Fibroblast of lung (primary cell): ENCODE results near the gene KLK15. TPM values are rescaled to one million over a fixed set of nuclear protein-coding genes. Genes with fewer than 3 reads are reported as not detected.

ENCODE experiments used
- DNase-seq, 2 donors: peaks; one replicate each; pipeline versions ENCODE4 v3.0.0 to v3.0.0-alpha.2; 2010; ENCODE audit warnings: low read depth in 2 of 2
- H2AFZ ChIP-seq: 2 replicates; pipeline ENCODE4 v1.5.1; 2012; ENCODE audit warnings: low read length, control low read depth, inconsistent platforms
- H3K27ac ChIP-seq: 2 replicates; pipeline ENCODE4 v1.5.1; 2011; ENCODE audit warnings: low read length, control low read depth; ENCODE audit not compliant: insufficient read depth
- H3K27me3 ChIP-seq: 2 replicates; pipeline ENCODE4 v1.5.1; 2011; ENCODE audit warnings: mild to moderate bottlenecking, low read length; ENCODE audit not compliant: control insufficient read depth, insufficient read depth
- H3K36me3 ChIP-seq: 2 replicates; pipeline ENCODE4 v1.5.1; 2011; ENCODE audit warnings: low read length; ENCODE audit not compliant: control insufficient read depth, insufficient read depth
- H3K4me1 ChIP-seq: 2 replicates; pipeline ENCODE4 v1.5.1; 2011; ENCODE audit warnings: low read length; ENCODE audit not compliant: control insufficient read depth, insufficient read depth; ENCODE audit errors: extremely low read depth
- H3K4me2 ChIP-seq: 2 replicates; pipeline ENCODE4 v1.5.1; 2011; ENCODE audit warnings: low read length, control low read depth; ENCODE audit not compliant: insufficient read depth; ENCODE audit errors: extremely low read depth
- H3K4me3 ChIP-seq, 4 experiments: fragments of 200-600 bp in 1 of 4; sonication (generic) in 1 of 4; replicated peaks in 1 of 4; 2 replicates each; pipeline ENCODE4 v1.5.1; 2011 to 2016; ENCODE audit warnings: low read length in 4 of 4, low read depth in 3 of 4, mild to moderate bottlenecking in 3 of 4, control low read depth in 2 of 4, inconsistent platforms in 1 of 4, mixed read lengths in 1 of 4; ENCODE audit not compliant: insufficient read depth in 1 of 4; ENCODE audit errors: control extremely low read depth in 1 of 4
- H3K79me2 ChIP-seq: 2 replicates; pipeline ENCODE4 v1.5.1; 2012; ENCODE audit warnings: mild to moderate bottlenecking, low read length, inconsistent platforms; ENCODE audit not compliant: control insufficient read depth, insufficient read depth
- H3K9ac ChIP-seq: 2 replicates; pipeline ENCODE4 v1.5.1; 2011; ENCODE audit warnings: mild to moderate bottlenecking, low read length, control low read depth; ENCODE audit not compliant: insufficient read depth
- H3K9me3 ChIP-seq: 2 replicates; pipeline ENCODE4 v1.5.1; 2012; ENCODE audit warnings: low read depth, low read length; ENCODE audit not compliant: control insufficient read depth, insufficient read depth
- H4K20me1 ChIP-seq: 2 replicates; pipeline ENCODE4 v1.5.1; 2011; ENCODE audit warnings: low read length; ENCODE audit not compliant: control insufficient read depth, insufficient read depth; ENCODE audit errors: extremely low read depth
- CTCF ChIP-seq, 2 donors: IDR thresholded peaks in 1 of 2; conservative IDR thresholded peaks in 1 of 2; 1 replicate in 1 of 2; 2 replicates in 1 of 2; pipeline ENCODE4 v1.5.1; 2011 to 2012; ENCODE audit warnings: low read length in 2 of 2, control low read depth in 1 of 2, inconsistent platforms in 1 of 2, low read depth in 1 of 2, mild to moderate bottlenecking in 1 of 2
- EZH2 ChIP-seq: IDR thresholded peaks from 2 replicates; pipeline ENCODE4 v1.5.1; 2012; ENCODE audit warnings: low read length, control low read depth, mild to moderate bottlenecking; ENCODE audit errors: missing control alignments
- polyA plus RNA-seq, 2 donors: library from polyadenylated mRNA; depleted of rRNA in 1 of 2; stranded (reverse) in 1 of 2; unstranded in 1 of 2; fragments of >200 nt; gene quantifications; 2 replicates each; pipeline ENCODE4 v1.2.1, GENCODE V29; 2011 to 2012; ENCODE audit warnings: missing spikeins in 1 of 2
- total RNA-seq: library from RNA; depleted of rRNA; stranded (reverse); fragments of >200 nt; gene quantifications from 2 replicates; pipeline ENCODE4 v1.2.1, GENCODE V29; 2014

The KLK15 gene
- total and polyA plus RNA-seq, 2 donors (not counting 1 experiment from before 2014, with no cell fraction given), result not detected

GRCh38 chr19:50870417-50871089, 37.2 kb upstream of the KLK15 start:
- no peaks in the 10 kb centered on the region for H4K20me1 ChIP-seq
- H3K79me2 ChIP-seq, result no peaks in the 10 kb centered on the region
- H3K27ac ChIP-seq, result no peak overlapping the region
- no peaks in the 10 kb centered on the region for H3K27me3 ChIP-seq
- H3K4me3 ChIP-seq, result no peak overlapping the region
- no peaks in the 10 kb centered on the region for H3K9me3 ChIP-seq
- no peak overlapping the region for H3K9ac ChIP-seq
- no peak for TF ChIP-seq EZH2
- TF ChIP-seq CTCF (conservative IDR thresholded peaks at IDR 0.05 in 1 of 2, IDR thresholded peaks at IDR 0.05 in 1 of 2; ENCODE audit: low read depth in 1 of 2, low read length in 2 of 2), result no peak
- H3K4me1 ChIP-seq, result no peaks in the 10 kb centered on the region
- H2AFZ ChIP-seq, result no peak overlapping the region
- no peaks in the 10 kb centered on the region for H3K36me3 ChIP-seq
- no peak for DNase-seq
- H3K4me2 ChIP-seq, result no peak overlapping the region

- Histone ChIP-seq H3K27ac (no peak overlapping the region), H2AFZ (no peak overlapping the region), H3K9ac (no peak overlapping the region), H3K36me3 (no peaks in the 10 kb centered on the region), H3K4me1 (no peaks in the 10 kb centered on the region), H3K27me3 (no peaks in the 10 kb centered on the region), H3K4me2 (no peak overlapping the region), H3K9me3 (no peaks in the 10 kb centered on the region), H3K4me3 (no peak overlapping the region), H4K20me1 (no peaks in the 10 kb centered on the region), H3K79me2 (no peaks in the 10 kb centered on the region)
- TF ChIP-seq CTCF (conservative IDR thresholded peaks at IDR 0.05 in 1 of 2, IDR thresholded peaks at IDR 0.05 in 1 of 2; ENCODE audit: low read depth in 1 of 2, low read length in 2 of 2) (no peak), EZH2 (no peak)
- no peak for DNase-seq
Observed at GRCh38 chr19:50869479-50869878, 36.1 kb upstream of the KLK15 start.

- Histone ChIP-seq H3K27me3 (no peaks in the 10 kb centered on the region), H3K4me1 (no peaks in the 10 kb centered on the region), H3K79me2 (no peaks in the 10 kb centered on the region), H3K9ac (no peak overlapping the region), H3K9me3 (no peaks in the 10 kb centered on the region), H3K4me3 (no peak overlapping the region), H4K20me1 (no peaks in the 10 kb centered on the region), H2AFZ (no peak overlapping the region), H3K4me2 (no peak overlapping the region), H3K27ac (no peak overlapping the region), H3K36me3 (no peaks in the 10 kb centered on the region)
- TF ChIP-seq CTCF (conservative IDR thresholded peaks at IDR 0.05 in 1 of 2, IDR thresholded peaks at IDR 0.05 in 1 of 2; ENCODE audit: low read depth in 1 of 2, low read length in 2 of 2) (no peak), EZH2 (no peak)
- DNase-seq, result no peak
Observed at GRCh38 chr19:50861496-50862286, 28.3 kb upstream of the KLK15 start.
